Heart left ventricle (tissue), 13 donors: ENCODE measurements around the gene CAMTA1.

ENCODE experiments used
- CTCF ChIP-seq, 12 donors: fragments of 200-600 bp; sonication (generic) in 4 of 12; IDR thresholded peaks; one replicate each; pipeline versions ENCODE4 v1.5.0 to v1.8.0; 2018 to 2022; ENCODE audit warnings: antibody characterized with exemption in 12 of 12, mild to moderate bottlenecking in 5 of 12
- POLR2A ChIP-seq, 2 donors: fragments of 450-650 bp; IDR thresholded peaks; one replicate each; pipeline ENCODE4 v1.6.1; 2017; ENCODE audit warnings: antibody characterized with exemption in 2 of 2, mild to moderate bottlenecking in 2 of 2, moderate library complexity in 2 of 2
- donor health status: ischemic (EF 13 %, LVEDD 7.1; RV severe dilation, severe dysfunction).
- donor health status: DM: no; HTN: yes; CAD: no.
- donor health status: DM: no; HTN: no; CAD: no.
- donor health status: ischemic (EF 25% LVEDD 6.9; RV normal size, moderate dysfunction).
- donor health status: ischemic (EF 25% LVEDD 5.7; RV mildly dilated, moderate dysfunction).
- donor health status: ischemic (EF 35%, LVEDD 5.7; RV mildly dilated, moderate dysfunction).
- donor health status: nonischemic (EF 11% LVEDD 7.7; RV severe dilation, severe dysfunction).
- donor health status: DM: yes; HTN: yes; CAD: no.
- donor health status: PGD.
- donor health status: ischemic (EF 29% LVEDD 5.4; RV normal size, mild dysfunction).
- donor health status: nonischemic (EF 23%, LVEDD 6.1; RV moderate dilation, normal function).

- TF ChIP-seq POLR2A (IDR thresholded peaks at IDR 0.05) = no peak
- no peak for TF ChIP-seq CTCF (IDR thresholded peaks at IDR 0.05)
These were observed 168.7 kb downstream of the CAMTA1 start for GRCh38 chr1:6953907-6954364.
